B cell (primary cell): ENCODE measurements around the gene ANKLE2. TPM values are rescaled to one million over a fixed set of nuclear protein-coding genes. Genes with fewer than 3 reads are reported as not detected.

Experiments used
- ATAC-seq: fragments of 200-7000 bp; cut with Tn5 transposase; one replicate; pipeline ENCODE4 v1.10.0; 2021; ENCODE audit warnings: low read depth, mild to moderate bottlenecking, moderate number of reproducible peaks, moderate library complexity
- CTCF ChIA-PET: fragments of 350-600 bp; sonication (Branson Sonifier 250); formaldehyde crosslinking; loops from one replicate; lab custom pipeline; 2021; ENCODE audit warnings: antibody characterized with exemption, inconsistent platforms; lab: Charles Lee
- POLR2A ChIA-PET: fragments of 350-600 bp; sonication (Branson Sonifier 250); formaldehyde crosslinking; loops from one replicate; lab custom pipeline; 2021; ENCODE audit warnings: antibody characterized with exemption; lab: Charles Lee
- DNase-seq: peaks from one replicate; pipeline ENCODE4 v3.0.0; 2013
- H2AFZ ChIP-seq: 2 replicates; pipeline ENCODE4 v1.6.1; 2012; ENCODE audit warnings: mild to moderate bottlenecking, low read depth, low read length; ENCODE audit not compliant: insufficient read depth, poor library complexity, severe bottlenecking
- H3K27ac ChIP-seq, 2 donors: 1 replicate in 1 of 2; 2 replicates in 1 of 2; pipeline ENCODE4 v1.5.1; 2012 to 2013; ENCODE audit warnings: low read length in 2 of 2, mild to moderate bottlenecking in 2 of 2, moderate library complexity in 1 of 2
- H3K27me3 ChIP-seq, 4 experiments: fragments of 200-600 bp in 1 of 4; sonication (generic) in 1 of 4; replicated peaks in 1 of 4; 1 replicate in 2 of 4; 2 replicates in 2 of 4; pipeline versions ENCODE4 v1.6.1 to v1.7.0; 2013 to 2016; ENCODE audit warnings: low read length in 3 of 4, mild to moderate bottlenecking in 2 of 4, mixed read lengths in 1 of 4, moderate library complexity in 1 of 4; ENCODE audit not compliant: insufficient read depth in 4 of 4, control insufficient read depth in 3 of 4; ENCODE audit errors: control extremely low read depth in 1 of 4
- H3K36me3 ChIP-seq, 2 experiments: replicated peaks in 1 of 2; 1 replicate in 1 of 2; 2 replicates in 1 of 2; pipeline versions ENCODE4 v1.6.1 to v1.7.1; 2013; ENCODE audit warnings: low read length in 1 of 2; ENCODE audit not compliant: insufficient read depth in 2 of 2, control insufficient read depth in 1 of 2; ENCODE audit errors: control extremely low read depth in 1 of 2, extremely low read depth in 1 of 2
- H3K4me1 ChIP-seq, 2 donors: fragments of 200-600 bp in 1 of 2; sonication (generic) in 1 of 2; 1 replicate in 1 of 2; 2 replicates in 1 of 2; pipeline versions ENCODE4 v1.5.1 to v1.6.1; 2013 to 2017; ENCODE audit warnings: low read length in 2 of 2; ENCODE audit not compliant: control insufficient read depth in 2 of 2, insufficient read depth in 2 of 2
- H3K4me2 ChIP-seq: replicated peaks from 2 replicates; pipeline ENCODE3; 2012; ENCODE audit warnings: mild to moderate bottlenecking, low read depth, low read length; ENCODE audit not compliant: poor library complexity, severe bottlenecking
- H3K4me3 ChIP-seq, 5 experiments: fragments of 200-600 bp in 1 of 5; sonication (generic) in 1 of 5; 1 replicate in 3 of 5; 2 replicates in 2 of 5; pipeline versions ENCODE4 v1.5.1 to v1.7.0; 2011 to 2016; ENCODE audit warnings: low read length in 4 of 5, mild to moderate bottlenecking in 4 of 5, low read depth in 2 of 5, control low read depth in 1 of 5, moderate library complexity in 1 of 5; ENCODE audit not compliant: insufficient read depth in 1 of 5; ENCODE audit errors: control extremely low read depth in 1 of 5, extremely low read depth in 1 of 5
- H3K79me2 ChIP-seq: fragments of 200-600 bp; sonication (generic); one replicate; pipeline ENCODE4 v1.6.0; 2016; ENCODE audit warnings: low read length; ENCODE audit not compliant: control insufficient read depth, insufficient read depth
- H3K9ac ChIP-seq: fragments of 200-600 bp; sonication (generic); 2 replicates; pipeline ENCODE4 v1.6.1; 2017; ENCODE audit warnings: mild to moderate bottlenecking, low read length, moderate library complexity
- H3K9me3 ChIP-seq, 3 donors: one replicate each; pipeline versions ENCODE4 v1.6.1 to v1.7.1; 2013; ENCODE audit warnings: low read length in 2 of 3; ENCODE audit not compliant: control insufficient read depth in 2 of 3, insufficient read depth in 1 of 3; ENCODE audit errors: control extremely low read depth in 1 of 3
- H4K20me1 ChIP-seq: 2 replicates; pipeline ENCODE4 v1.6.0; 2012; ENCODE audit warnings: mild to moderate bottlenecking, low read length; ENCODE audit not compliant: insufficient read depth, control insufficient read depth, poor library complexity, severe bottlenecking
- H3K27ac Mint-ChIP-seq: one replicate; pipeline ENCODE4 v1.8.0; 2021; ENCODE audit warnings: mixed read lengths
- H3K27me3 Mint-ChIP-seq: one replicate; pipeline ENCODE4 v1.8.0; 2021; ENCODE audit warnings: mixed read lengths
- H3K4me1 Mint-ChIP-seq: one replicate; pipeline ENCODE4 v1.8.0; 2021; ENCODE audit warnings: mixed read lengths
- H3K4me3 Mint-ChIP-seq: one replicate; pipeline ENCODE4 v1.8.0; 2021; ENCODE audit warnings: mixed read lengths
- H3K9me3 Mint-ChIP-seq: one replicate; pipeline ENCODE4 v1.8.0; 2022; ENCODE audit warnings: mixed read lengths; ENCODE audit not compliant: insufficient read depth
- EZH2 ChIP-seq: IDR thresholded peaks from 2 replicates; pipeline ENCODE4 v1.6.1; 2012; ENCODE audit warnings: borderline replicate concordance, low read depth, mild to moderate bottlenecking, moderate library complexity, low read length; ENCODE audit not compliant: insufficient read depth, poor library complexity, severe bottlenecking
- WGBS: methylation state at CpG from one replicate; pipeline ENCODE4 v1.1.5; 2013; ENCODE audit warnings: missing lambda C conversion rate; ENCODE audit not compliant: insufficient coverage; 5-methylcytosine and 5-hydroxymethylcytosine counted together
- intact Hi-C: fragments of 100-400 bp; cut with micrococcal nuclease; formaldehyde crosslinking; loops from one replicate; pipeline ENCODE4 v1.10.0; 2022
- polyA plus RNA-seq: library from polyadenylated mRNA; depleted of rRNA; stranded (reverse); fragments of >200 nt; gene quantifications from 2 replicates; pipeline ENCODE4 v1.2.3, GENCODE V29; 2012
- total RNA-seq, 2 donors: library from RNA; stranded (reverse); fragments of 120-200 nt in 1 of 2; gene quantifications; 1 replicate in 1 of 2; 2 replicates in 1 of 2; pipeline versions ENCODE4 v1.2.3 to v1.2.4, GENCODE V29; 2013 to 2022
- TF ChIP-seq, protein P1 (sequence below): fragments of 200-600 bp; IDR thresholded peaks from one replicate; pipeline ENCODE4 v1.8.0; 2022; ENCODE audit warnings: antibody characterized with exemption, mild to moderate bottlenecking

Gene ANKLE2
- total and polyA plus RNA-seq, 2 donors (not counting 1 experiment from before 2014, with no cell fraction given): 105 to 148 TPM

DNA sequence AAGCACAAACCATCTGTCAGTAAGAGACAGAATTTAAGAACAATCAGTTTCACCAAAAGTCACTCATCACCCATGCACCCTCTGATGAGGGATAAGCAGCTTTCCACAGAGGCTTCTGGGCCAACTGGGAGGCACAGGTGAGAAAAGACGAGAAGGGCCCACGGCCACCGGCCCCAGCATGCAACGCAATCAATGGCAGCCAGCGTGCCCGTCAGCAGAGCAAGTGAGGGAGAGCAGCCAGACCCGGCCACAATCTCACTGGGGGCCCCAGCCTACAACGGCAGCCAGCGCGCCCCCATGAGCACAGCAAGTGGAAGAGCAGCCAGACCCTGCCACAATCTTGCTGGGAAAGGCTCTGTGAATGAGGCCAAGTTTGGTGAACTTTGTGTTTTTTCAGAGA is 13.3 kb downstream of the ANKLE2 start:
- Mint-ChIP-seq H3K27me3 (no peaks in the 10 kb centered on the region), H3K9me3 (no peaks in the 10 kb centered on the region), H3K4me3 (no peak overlapping the region), H3K4me1 (no peaks in the 10 kb centered on the region), H3K27ac (no peak overlapping the region)
- H2AFZ ChIP-seq: no peak overlapping the region
- no peaks in the 10 kb centered on the region for H3K27me3 ChIP-seq
- H3K4me2 ChIP-seq: no peak overlapping the region
- H3K4me3 ChIP-seq: no peak overlapping the region
- no peak overlapping the region for H3K9ac ChIP-seq
- no peak for ATAC-seq
- no peaks in the 10 kb centered on the region for H3K4me1 ChIP-seq
- 95% methylated on average over 10 of the region's 10 CpGs for WGBS
- peaks cover 96% of the 10 kb centered on the region for H3K79me2 ChIP-seq
- intact Hi-C loops: no loop called here
- H3K36me3 ChIP-seq: peaks cover 0 to 83% of the 10 kb centered on the region in 2 experiments
- TF ChIP-seq EZH2: no peak
- H4K20me1 ChIP-seq: peaks cover 56% of the 10 kb centered on the region
- CTCF ChIA-PET: interaction anchor here (0.6 kb wide), 1 partner anchor 14 kb away, joined by 3 read pairs; no protein-coding TSS in a partner anchor
- POLR2A ChIA-PET: no interaction called here
- no peaks in the 10 kb centered on the region for H3K9me3 ChIP-seq
- no peak overlapping the region for H3K27ac ChIP-seq
- DNase-seq: no peak

DNA sequence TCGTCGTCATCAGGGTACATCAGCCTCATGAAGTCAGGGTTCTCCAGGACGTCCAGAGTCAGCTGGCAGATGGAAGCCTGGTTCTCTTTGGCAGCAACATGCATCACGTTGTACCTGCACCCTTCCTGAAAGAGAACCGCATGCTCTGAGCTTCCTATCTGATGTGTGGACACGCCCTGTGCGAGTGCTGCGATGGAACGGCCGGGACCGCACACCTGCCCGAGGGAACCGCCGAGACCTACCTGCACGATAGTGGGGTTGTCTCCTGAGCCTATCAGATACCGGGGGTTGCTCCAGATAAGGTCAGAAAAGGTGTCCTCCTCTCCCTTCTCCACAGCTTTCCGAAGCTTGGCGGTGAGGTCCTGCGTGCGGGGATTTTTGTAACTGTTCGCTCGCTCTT is 13.7 kb downstream of the ANKLE2 start:
- peaks cover 52% of the 10 kb centered on the region for H4K20me1 ChIP-seq
- H3K9me3 ChIP-seq: no peaks in the 10 kb centered on the region
- H2AFZ ChIP-seq: no peak overlapping the region
- H3K79me2 ChIP-seq: peaks cover 96% of the 10 kb centered on the region
- over 99% methylated on average over 18 of the region's 22 CpGs for WGBS
- ATAC-seq: no peak
- no peaks in the 10 kb centered on the region for H3K27me3 ChIP-seq
- ChIA-PET POLR2A (no interaction called here), CTCF (no interaction called here)
- Mint-ChIP-seq H3K4me1 (no peaks in the 10 kb centered on the region), H3K4me3 (no peak overlapping the region), H3K27ac (no peak overlapping the region), H3K9me3 (no peaks in the 10 kb centered on the region), H3K27me3 (no peaks in the 10 kb centered on the region)
- no peaks in the 10 kb centered on the region for H3K4me1 ChIP-seq
- no peak overlapping the region for H3K4me3 ChIP-seq
- no peak for DNase-seq
- H3K27ac ChIP-seq: no peak overlapping the region
- peaks cover 0 to 82% of the 10 kb centered on the region in 2 experiments for H3K36me3 ChIP-seq
- TF ChIP-seq, protein P1, sequence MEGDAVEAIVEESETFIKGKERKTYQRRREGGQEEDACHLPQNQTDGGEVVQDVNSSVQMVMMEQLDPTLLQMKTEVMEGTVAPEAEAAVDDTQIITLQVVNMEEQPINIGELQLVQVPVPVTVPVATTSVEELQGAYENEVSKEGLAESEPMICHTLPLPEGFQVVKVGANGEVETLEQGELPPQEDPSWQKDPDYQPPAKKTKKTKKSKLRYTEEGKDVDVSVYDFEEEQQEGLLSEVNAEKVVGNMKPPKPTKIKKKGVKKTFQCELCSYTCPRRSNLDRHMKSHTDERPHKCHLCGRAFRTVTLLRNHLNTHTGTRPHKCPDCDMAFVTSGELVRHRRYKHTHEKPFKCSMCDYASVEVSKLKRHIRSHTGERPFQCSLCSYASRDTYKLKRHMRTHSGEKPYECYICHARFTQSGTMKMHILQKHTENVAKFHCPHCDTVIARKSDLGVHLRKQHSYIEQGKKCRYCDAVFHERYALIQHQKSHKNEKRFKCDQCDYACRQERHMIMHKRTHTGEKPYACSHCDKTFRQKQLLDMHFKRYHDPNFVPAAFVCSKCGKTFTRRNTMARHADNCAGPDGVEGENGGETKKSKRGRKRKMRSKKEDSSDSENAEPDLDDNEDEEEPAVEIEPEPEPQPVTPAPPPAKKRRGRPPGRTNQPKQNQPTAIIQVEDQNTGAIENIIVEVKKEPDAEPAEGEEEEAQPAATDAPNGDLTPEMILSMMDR: no peak
- TF ChIP-seq EZH2: no peak
- H3K4me2 ChIP-seq: no peak overlapping the region
- no peak overlapping the region for H3K9ac ChIP-seq
- intact Hi-C loops: no loop called here
